H54 (cell line): Measurements from ENCODE around the gene PIAS4.
A peak's percentile ranks its signal among the peaks of the same experiment; 100 is the strongest.

Experiments
- DNase-seq: peaks from one replicate; pipeline ENCODE4 v3.0.0; 2011; ENCODE audit warnings: low spot score, mixed read lengths; ENCODE audit not compliant: insufficient read length
- FAIRE-seq: peaks from 3 replicates; lab custom pipeline; 2011; peaks lifted over from hg19 to GRCh38; lab: Jason Lieb, UNC
- POLR2A ChIP-seq: IDR thresholded peaks from 2 replicates; pipeline ENCODE4 v1.6.1; 2011; ENCODE audit warnings: low read depth, mild to moderate bottlenecking, low read length

Gene PIAS4

GRCh38 chr19:4034048-4035017, 26.8 kb downstream of the PIAS4 start:
- FAIRE-seq (no peak), DNase-seq (no peak)
- no peak for TF ChIP-seq POLR2A

- FAIRE-seq (no peak), DNase-seq (no peak)
- no peak for TF ChIP-seq POLR2A
These were observed 27.6 kb downstream of the PIAS4 start for GRCh38 chr19:4035018-4035566.

DNA sequence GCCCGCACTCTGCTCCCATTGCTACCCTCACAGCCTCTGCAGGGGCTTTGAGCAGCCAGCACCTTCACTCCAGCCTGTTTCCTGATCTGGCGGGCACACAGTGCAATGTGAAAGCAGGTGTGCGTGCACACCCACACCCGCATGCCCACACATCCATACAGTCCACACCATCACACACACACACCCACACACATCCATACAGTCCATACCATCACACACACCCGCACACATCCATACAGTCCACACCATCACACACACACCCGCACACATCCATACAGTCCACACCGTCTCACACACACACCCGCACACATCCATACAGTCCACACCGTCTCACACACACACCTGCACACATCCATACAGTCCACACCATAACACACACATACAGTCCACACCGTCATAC, 28.0 kb downstream of the PIAS4 start:
- no peak for TF ChIP-seq POLR2A
- peak; percentile 58 for FAIRE-seq

DNA sequence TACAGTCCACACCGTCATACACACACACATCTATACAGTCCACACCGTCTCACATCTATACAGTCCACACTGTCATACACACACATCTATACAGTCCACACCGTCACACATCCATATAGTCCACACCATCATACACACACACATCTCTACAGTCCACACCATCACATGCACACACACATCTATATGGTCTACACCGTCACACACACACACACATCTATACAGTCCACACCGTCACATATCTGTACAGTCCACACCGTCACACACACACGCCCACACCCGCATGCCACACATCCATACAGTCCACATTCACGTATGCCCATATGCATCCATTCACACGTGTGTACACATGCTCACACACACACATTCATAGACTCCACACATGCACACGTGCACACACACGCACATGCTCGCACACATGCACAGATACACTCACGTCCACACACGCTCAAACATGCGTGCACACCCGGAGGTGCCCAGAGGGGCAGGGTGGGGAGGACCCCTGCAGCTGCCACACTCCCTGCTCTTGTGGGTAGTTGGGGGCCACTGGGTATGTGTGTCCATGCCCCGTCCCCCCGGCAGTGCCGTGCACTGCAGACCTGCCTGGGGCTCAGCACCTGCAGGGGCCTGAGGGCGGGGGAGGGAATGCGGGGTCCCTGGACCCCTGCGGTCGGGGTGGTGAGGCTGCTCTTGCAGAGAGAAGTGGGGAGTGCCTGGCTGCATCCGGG, 29.2 kb downstream of the PIAS4 start:
- no peak for TF ChIP-seq POLR2A
- FAIRE-seq (no peak), DNase-seq (no peak)

More for the DNA sequence above, 28.0 kb downstream of the PIAS4 start:
- no peak for DNase-seq

DNA sequence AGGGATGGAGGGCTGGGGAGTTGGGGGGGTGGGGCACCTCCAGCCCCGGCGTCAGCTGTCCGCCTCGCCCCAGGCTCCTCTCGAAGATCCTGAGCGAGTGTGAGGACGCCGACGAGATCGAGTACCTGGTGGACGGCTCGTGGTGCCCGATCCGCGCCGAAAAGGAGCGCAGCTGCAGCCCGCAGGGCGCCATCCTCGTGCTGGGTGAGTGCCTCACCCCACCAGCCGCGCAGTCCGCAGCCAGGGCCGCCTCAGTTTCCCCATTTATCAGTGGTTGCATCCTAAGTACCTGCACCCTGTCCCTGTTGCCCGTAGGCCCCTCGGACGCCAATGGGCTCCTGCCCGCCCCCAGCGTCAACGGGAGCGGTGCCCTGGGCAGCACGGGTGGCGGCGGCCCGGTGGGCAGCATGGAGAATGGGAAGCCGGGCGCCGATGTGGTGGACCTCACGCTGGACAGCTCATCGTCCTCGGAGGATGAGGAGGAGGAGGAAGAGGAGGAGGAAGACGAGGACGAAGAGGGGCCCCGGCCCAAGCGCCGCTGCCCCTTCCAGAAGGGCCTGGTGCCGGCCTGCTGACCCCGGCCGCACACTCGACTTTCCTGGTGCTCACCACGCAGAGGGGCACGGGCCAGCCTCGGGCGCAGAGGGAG, 29.9 kb downstream of the PIAS4 start:
- FAIRE-seq (no peak), DNase-seq (no peak)

DNA sequence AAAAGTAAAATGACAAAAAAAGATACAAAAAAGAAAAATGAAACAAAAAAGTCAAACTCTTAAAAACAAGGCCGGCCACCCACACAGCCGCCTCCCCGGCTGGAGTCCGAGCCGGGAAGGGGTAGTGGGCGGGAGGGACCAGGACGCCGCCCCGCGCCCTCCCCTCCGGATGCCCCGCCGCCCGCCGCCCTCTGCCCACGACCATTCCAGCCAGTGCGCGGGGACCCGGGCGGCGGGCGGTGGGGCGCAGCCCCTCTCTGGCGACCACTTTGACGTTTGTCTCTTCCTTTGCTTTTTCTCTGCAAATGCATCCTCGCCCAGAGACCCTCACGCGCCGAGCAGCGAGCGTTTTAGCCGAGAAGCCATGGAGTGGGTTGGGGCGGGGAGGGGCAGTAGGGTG, 30.5 kb downstream of the PIAS4 start:
- FAIRE-seq (no peak), DNase-seq (no peak)
- no peak for TF ChIP-seq POLR2A

More for the DNA sequence above, 29.9 kb downstream of the PIAS4 start:
- TF ChIP-seq POLR2A: no peak

- DNase-seq (no peak), FAIRE-seq (no peak)
- no peak for TF ChIP-seq POLR2A
These were observed 31.3 kb downstream of the PIAS4 start for GRCh38 chr19:4038661-4039423.

GRCh38 chr19:4042064-4042730, 34.7 kb downstream of the PIAS4 start:
- DNase-seq (no peak), FAIRE-seq (no peak)
- no peak for TF ChIP-seq POLR2A

GRCh38 chr19:4042731-4043082, 35.2 kb downstream of the PIAS4 start:
- DNase-seq (no peak), FAIRE-seq (no peak)
- no peak for TF ChIP-seq POLR2A

DNA sequence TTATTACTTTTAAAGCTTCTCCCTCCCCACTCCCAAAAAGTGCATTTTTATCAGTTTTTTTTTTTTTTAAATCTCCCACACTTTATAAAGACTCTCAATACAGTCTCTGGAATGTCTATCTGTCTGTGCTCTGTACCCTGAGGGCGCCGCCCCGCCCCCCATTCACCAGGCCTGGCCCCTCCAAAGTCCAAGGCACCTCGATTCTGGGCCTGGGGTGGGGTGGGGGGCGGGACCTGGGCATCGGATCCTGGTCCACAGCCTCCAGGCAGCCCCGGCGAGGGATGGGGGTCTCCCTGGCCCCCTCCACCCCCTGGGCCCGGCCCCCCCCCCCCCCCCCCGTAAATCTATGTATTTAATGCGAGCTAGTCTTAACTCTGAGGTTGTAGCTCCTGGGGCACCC, 35.9 kb downstream of the PIAS4 start:
- no peak for DNase-seq
- TF ChIP-seq POLR2A: no peak
- no peak for FAIRE-seq

- no peak for TF ChIP-seq POLR2A
- DNase-seq (no peak), FAIRE-seq (no peak)
These were observed 36.6 kb downstream of the PIAS4 start for GRCh38 chr19:4043966-4044715.

- FAIRE-seq: no peak
- no peak for DNase-seq
- TF ChIP-seq POLR2A: no peak
These were observed 37.5 kb downstream of the PIAS4 start for GRCh38 chr19:4044990-4045465.
